CD4-positive, CD25-positive, alpha-beta regulatory T cell (primary cell): ENCODE data around the gene TOM1. TPM values are rescaled to one million over a fixed set of nuclear protein-coding genes. Genes with fewer than 3 reads are reported as not detected.

Experiments used
- ATAC-seq, 2 donors: fragments of 150-1000 bp; cut with Tn5 transposase; one replicate each; pipeline ENCODE4 v1.10.0; 2021; ENCODE audit warnings: low read depth in 2 of 2, moderate number of reproducible peaks in 2 of 2, moderate library complexity in 1 of 2
- DNase-seq, 3 donors: peaks; one replicate each; pipeline versions ENCODE4 v3.0.0 to v3.0.0-alpha.2; 2012 to 2022; ENCODE audit warnings: mixed read lengths in 1 of 3
- H3K27ac ChIP-seq: one replicate; pipeline ENCODE4 v1.7.0; 2013; ENCODE audit warnings: mild to moderate bottlenecking, low read length; ENCODE audit not compliant: insufficient read depth, poor library complexity, severe bottlenecking
- H3K27me3 ChIP-seq: one replicate; pipeline ENCODE4 v1.7.0; 2013; ENCODE audit warnings: low read length; ENCODE audit not compliant: control insufficient read depth, insufficient read depth
- H3K36me3 ChIP-seq: one replicate; pipeline ENCODE4 v1.7.0; 2013; ENCODE audit warnings: mild to moderate bottlenecking, low read length, moderate library complexity; ENCODE audit not compliant: control insufficient read depth, insufficient read depth
- H3K4me1 ChIP-seq: 2 replicates; pipeline ENCODE4 v1.7.0; 2013; ENCODE audit warnings: mild to moderate bottlenecking, low read length; ENCODE audit not compliant: insufficient read depth, control insufficient read depth, poor library complexity, severe bottlenecking
- H3K4me3 ChIP-seq: one replicate; pipeline ENCODE4 v1.7.0; 2013; ENCODE audit warnings: low read depth, mild to moderate bottlenecking, low read length, moderate library complexity
- H3K9me3 ChIP-seq, 2 experiments: 1 replicate in 1 of 2; 2 replicates in 1 of 2; pipeline ENCODE4 v1.7.0; 2013; ENCODE audit warnings: low read length in 2 of 2, mild to moderate bottlenecking in 1 of 2, moderate library complexity in 1 of 2; ENCODE audit not compliant: control insufficient read depth in 2 of 2
- H3K27ac Mint-ChIP-seq, 3 donors: one replicate each; pipeline ENCODE4 v1.8.0; 2020 to 2022; ENCODE audit warnings: mild to moderate bottlenecking in 3 of 3, mixed read lengths in 3 of 3, moderate library complexity in 2 of 3
- H3K27me3 Mint-ChIP-seq: one replicate; pipeline ENCODE4 v1.8.0; 2022; ENCODE audit warnings: mild to moderate bottlenecking, mixed read lengths
- H3K36me3 Mint-ChIP-seq: one replicate; pipeline ENCODE4 v1.8.0; 2020; ENCODE audit warnings: mixed read lengths
- H3K4me1 Mint-ChIP-seq, 4 donors: one replicate each; pipeline ENCODE4 v1.8.0; 2020 to 2022; ENCODE audit warnings: mixed read lengths in 4 of 4, mild to moderate bottlenecking in 1 of 4
- H3K4me3 Mint-ChIP-seq, 4 donors: one replicate each; pipeline ENCODE4 v1.8.0; 2020 to 2022; ENCODE audit warnings: mild to moderate bottlenecking in 4 of 4, mixed read lengths in 4 of 4, moderate library complexity in 3 of 4
- H3K9me3 Mint-ChIP-seq, 7 donors: one replicate each; pipeline ENCODE4 v1.8.0; 2020 to 2022; ENCODE audit warnings: mixed read lengths in 7 of 7, mild to moderate bottlenecking in 3 of 7, moderate library complexity in 2 of 7
- polyA plus RNA-seq, 4 donors: library from polyadenylated mRNA; unstranded; fragments of 300-500 nt; fragmentation: Illumina TruSeq; gene quantifications; one replicate each; pipeline ENCODE4 v1.2.3, GENCODE V29; 2021
- total RNA-seq: library from RNA; stranded (reverse); gene quantifications from one replicate; pipeline ENCODE4 v1.2.3, GENCODE V29; 2022

The TOM1 gene
- total and polyA plus RNA-seq, 5 donors from 2014 or later, result 54.8 to 194 (median 71.6) TPM

GRCh38 chr22:35373781-35374180 lies 74.1 kb downstream of the TOM1 start:
- ATAC-seq (no peak), DNase-seq (no peak)
- Mint-ChIP-seq H3K27ac (no peak overlapping the region), H3K36me3 (no peaks in the 10 kb centered on the region), H3K4me3 (no peak overlapping the region), H3K9me3 (peaks cover 0 to 1% (median 0%) of the 10 kb centered on the region in 7 donors), H3K4me1 (peaks cover 10 to 36% (median 20%) of the 10 kb centered on the region in 4 donors), H3K27me3 (peaks cover 15% of the 10 kb centered on the region)
- Histone ChIP-seq H3K36me3 (no peaks in the 10 kb centered on the region), H3K27ac (no peak overlapping the region), H3K27me3 (no peaks in the 10 kb centered on the region), H3K4me1 (peaks cover 16% of the 10 kb centered on the region), H3K4me3 (no peak overlapping the region), H3K9me3 (no peaks in the 10 kb centered on the region)

- Histone ChIP-seq H3K36me3 (no peaks in the 10 kb centered on the region), H3K27me3 (no peaks in the 10 kb centered on the region), H3K9me3 (no peaks in the 10 kb centered on the region), H3K4me1 (peaks cover 16% of the 10 kb centered on the region), H3K4me3 (no peak overlapping the region), H3K27ac (no peak overlapping the region)
- DNase-seq (no peak), ATAC-seq (no peak)
- Mint-ChIP-seq H3K4me1 (peaks cover 10 to 36% (median 20%) of the 10 kb centered on the region in 4 donors), H3K9me3 (peaks cover 0 to 1% (median 0%) of the 10 kb centered on the region in 7 donors), H3K36me3 (no peaks in the 10 kb centered on the region), H3K27ac (no peak overlapping the region), H3K4me3 (no peak overlapping the region), H3K27me3 (peaks cover 10% of the 10 kb centered on the region)
Observed at GRCh38 chr22:35375031-35375430, 75.3 kb downstream of the TOM1 start.

- ATAC-seq (no peak), DNase-seq (no peak)
- H3K27me3 Mint-ChIP-seq, result peaks cover 11% of the 10 kb centered on the region
- H3K4me1 ChIP-seq, result peaks cover 16% of the 10 kb centered on the region
- H3K27ac Mint-ChIP-seq, result peak overlapping the region in 1 of 3 donors; percentile 79
- H3K4me3 ChIP-seq, result no peak overlapping the region
- H3K36me3 Mint-ChIP-seq, result no peaks in the 10 kb centered on the region
- H3K4me3 Mint-ChIP-seq, result no peak overlapping the region
- no peaks in the 10 kb centered on the region for H3K9me3 ChIP-seq
- H3K27ac ChIP-seq, result no peak overlapping the region
- peaks cover 0 to 1% (median 0%) of the 10 kb centered on the region in 7 donors for H3K9me3 Mint-ChIP-seq
- peaks cover 10 to 41% (median 19%) of the 10 kb centered on the region in 4 donors for H3K4me1 Mint-ChIP-seq
- H3K27me3 ChIP-seq, result no peaks in the 10 kb centered on the region
- H3K36me3 ChIP-seq, result no peaks in the 10 kb centered on the region
Observed at GRCh38 chr22:35375526-35375925, 75.8 kb downstream of the TOM1 start.

GRCh38 chr22:35376728-35377472 lies 77.2 kb downstream of the TOM1 start:
- peak overlapping the region; percentile 9 to 86 (median 36) for H3K27ac Mint-ChIP-seq
- H3K27me3 Mint-ChIP-seq, result peaks cover 14% of the 10 kb centered on the region
- Histone ChIP-seq H3K9me3 (no peaks in the 10 kb centered on the region), H3K36me3 (no peaks in the 10 kb centered on the region), H3K27me3 (peaks cover under 1% of the 10 kb centered on the region), H3K27ac (no peak overlapping the region), H3K4me3 (no peak overlapping the region), H3K4me1 (peaks cover 22% of the 10 kb centered on the region)
- peak overlapping the region in 3 of 4 donors; percentile 37 to 56 (median 47) for H3K4me3 Mint-ChIP-seq
- no peaks in the 10 kb centered on the region for H3K36me3 Mint-ChIP-seq
- peaks cover 9 to 45% (median 19%) of the 10 kb centered on the region in 4 donors for H3K4me1 Mint-ChIP-seq
- ATAC-seq, result peak; percentile 35 to 52
- peak in 2 of 3 donors; percentile 43 to 85 for DNase-seq
- H3K9me3 Mint-ChIP-seq, result peaks cover 0 to 1% (median 0%) of the 10 kb centered on the region in 7 donors

GRCh38 chr22:35377735-35378134 lies 78.0 kb downstream of the TOM1 start:
- ATAC-seq, result no peak
- H3K27me3 Mint-ChIP-seq, result peaks cover 13% of the 10 kb centered on the region
- no peak for DNase-seq
- peaks cover 2% of the 10 kb centered on the region for H3K27me3 ChIP-seq
- no peaks in the 10 kb centered on the region for H3K36me3 ChIP-seq
- H3K4me3 ChIP-seq, result no peak overlapping the region
- H3K4me3 Mint-ChIP-seq, result peak overlapping the region in 1 of 4 donors; percentile 47
- H3K9me3 Mint-ChIP-seq, result peaks cover 0 to 1% (median 0%) of the 10 kb centered on the region in 7 donors
- peaks cover 18% of the 10 kb centered on the region for H3K4me1 ChIP-seq
- no peaks in the 10 kb centered on the region for H3K9me3 ChIP-seq
- H3K4me1 Mint-ChIP-seq, result peaks cover 8 to 41% (median 18%) of the 10 kb centered on the region in 4 donors
- no peaks in the 10 kb centered on the region for H3K36me3 Mint-ChIP-seq
- no peak overlapping the region for H3K27ac ChIP-seq
- peak overlapping the region in 1 of 3 donors; percentile 86 for H3K27ac Mint-ChIP-seq

- H3K27ac Mint-ChIP-seq, result peak overlapping the region in 1 of 3 donors; percentile 38
- H3K27ac ChIP-seq, result no peak overlapping the region
- no peak overlapping the region for H3K4me3 Mint-ChIP-seq
- H3K36me3 Mint-ChIP-seq, result no peaks in the 10 kb centered on the region
- H3K4me1 ChIP-seq, result peaks cover 18% of the 10 kb centered on the region
- no peaks in the 10 kb centered on the region for H3K36me3 ChIP-seq
- no peak for DNase-seq
- peaks cover 2% of the 10 kb centered on the region for H3K27me3 ChIP-seq
- no peaks in the 10 kb centered on the region for H3K9me3 ChIP-seq
- peaks cover 0 to 1% (median 0%) of the 10 kb centered on the region in 7 donors for H3K9me3 Mint-ChIP-seq
- peaks cover 13% of the 10 kb centered on the region for H3K27me3 Mint-ChIP-seq
- peaks cover 8 to 41% (median 18%) of the 10 kb centered on the region in 4 donors for H3K4me1 Mint-ChIP-seq
- ATAC-seq, result no peak
- H3K4me3 ChIP-seq, result no peak overlapping the region
Observed at GRCh38 chr22:35378621-35379020, 78.9 kb downstream of the TOM1 start.

- Mint-ChIP-seq H3K36me3 (no peaks in the 10 kb centered on the region), H3K9me3 (peaks cover 0 to 1% (median 0%) of the 10 kb centered on the region in 7 donors), H3K4me3 (no peak overlapping the region), H3K27me3 (peaks cover 13% of the 10 kb centered on the region), H3K27ac (peak overlapping the region in 2 of 3 donors; percentile 20 to 38), H3K4me1 (peaks cover 6 to 36% (median 16%) of the 10 kb centered on the region in 4 donors)
- Histone ChIP-seq H3K9me3 (no peaks in the 10 kb centered on the region), H3K27me3 (peaks cover 2% of the 10 kb centered on the region), H3K27ac (no peak overlapping the region), H3K4me3 (no peak overlapping the region), H3K4me1 (peaks cover 18% of the 10 kb centered on the region), H3K36me3 (no peaks in the 10 kb centered on the region)
- ATAC-seq (no peak), DNase-seq (no peak)
Observed at GRCh38 chr22:35379146-35379993, 79.7 kb downstream of the TOM1 start.
